ENCODE measurements around the gene FBRSL1.

Gene FBRSL1

GRCh38 chr12:132510111-132510724 is 20.3 kb downstream of the FBRSL1 start:
- no peak for DNase-seq (ENCODE audit: low spot score)
- TF ChIP-seq CTCF (IDR thresholded peaks at IDR 0.05; ENCODE audit: borderline replicate concordance, control extremely low read depth, extremely low read depth, insufficient read depth, missing control alignments), result no peak
- in situ Hi-C loops (cut with MboI; ENCODE audit: low sequenced_read_pairs, unreplicated experiment), result loop anchor here (5.0 kb wide), 1 partner anchor 93 kb away; no protein-coding TSS in a partner anchor

- in situ Hi-C loops (cut with MboI; ENCODE audit: low sequenced_read_pairs, unreplicated experiment), result loop anchor here (5.0 kb wide), 1 partner anchor 94 kb away; no protein-coding TSS in a partner anchor
- no peak for TF ChIP-seq CTCF (IDR thresholded peaks at IDR 0.05; ENCODE audit: borderline replicate concordance, control extremely low read depth, extremely low read depth, insufficient read depth, missing control alignments)
- no peak for DNase-seq (ENCODE audit: low spot score)
Measured at GRCh38 chr12:132510746-132511477, 21.0 kb downstream of the FBRSL1 start.

- in situ Hi-C loops (cut with MboI; ENCODE audit: low sequenced_read_pairs, unreplicated experiment), result loop anchor here (5.0 kb wide), 1 partner anchor 94 kb away; no protein-coding TSS in a partner anchor
- no peak for DNase-seq (ENCODE audit: low spot score)
- no peak for TF ChIP-seq CTCF (IDR thresholded peaks at IDR 0.05; ENCODE audit: borderline replicate concordance, control extremely low read depth, extremely low read depth, insufficient read depth, missing control alignments)
Measured at GRCh38 chr12:132511516-132512196, 21.7 kb downstream of the FBRSL1 start.

GRCh38 chr12:132512197-132513069 is 22.5 kb downstream of the FBRSL1 start:
- DNase-seq (ENCODE audit: low spot score), result no peak
- in situ Hi-C loops (cut with MboI; ENCODE audit: low sequenced_read_pairs, unreplicated experiment), result loop anchor here (5.0 kb wide), 1 partner anchor 95 kb away; no protein-coding TSS in a partner anchor
- TF ChIP-seq CTCF (IDR thresholded peaks at IDR 0.05; ENCODE audit: borderline replicate concordance, control extremely low read depth, extremely low read depth, insufficient read depth, missing control alignments), result no peak

- in situ Hi-C loops (cut with MboI; ENCODE audit: low sequenced_read_pairs, unreplicated experiment), result loop anchor here (5.0 kb wide), 1 partner anchor 96 kb away; no protein-coding TSS in a partner anchor
- TF ChIP-seq CTCF (IDR thresholded peaks at IDR 0.05; ENCODE audit: borderline replicate concordance, control extremely low read depth, extremely low read depth, insufficient read depth, missing control alignments), result no peak
- DNase-seq (ENCODE audit: low spot score), result no peak
Measured at GRCh38 chr12:132513070-132513398, 23.1 kb downstream of the FBRSL1 start.
